GM19463 (cell line): ENCODE data around the gene FGF4.

ENCODE experiments used
- ATAC-seq: cut with Tn5 transposase; IDR thresholded peaks from one replicate; pipeline ENCODE4 v1.9.1; 2021; ENCODE audit warnings: mild to moderate bottlenecking, moderate library complexity; ENCODE audit not compliant: unreplicated experiment

The FGF4 gene

GRCh38 chr11:69729252-69729651 lies 45.9 kb downstream of the FGF4 start:
- no peak for ATAC-seq

- ATAC-seq = no peak
Measured at GRCh38 chr11:69727266-69727665, 47.9 kb downstream of the FGF4 start.

GRCh38 chr11:69726481-69726880 lies 48.7 kb downstream of the FGF4 start:
- ATAC-seq = no peak

- ATAC-seq = no peak
Measured at GRCh38 chr11:69726019-69726418, 49.1 kb downstream of the FGF4 start.

- no peak for ATAC-seq
Measured at GRCh38 chr11:69721745-69722144, 53.4 kb downstream of the FGF4 start.

- no peak for ATAC-seq
Measured at GRCh38 chr11:69721106-69721505, 54.0 kb downstream of the FGF4 start.
